Skeletal muscle satellite cell (primary cell): ENCODE measurements around the gene CMTR2.
"Not testable (repeated sequence)": the region's sequence is repeated elsewhere in the genome, so short reads cannot be mapped to it uniquely, and the experiment has no call there.

Experiments used
- H3K27me3 ChIP-seq: 2 replicates; pipeline ENCODE4 v1.7.0; 2013; ENCODE audit warnings: low read length; ENCODE audit not compliant: control insufficient read depth, insufficient read depth
- H3K36me3 ChIP-seq: 2 replicates; pipeline ENCODE4 v1.7.0; 2013; ENCODE audit warnings: mild to moderate bottlenecking, control low read depth, low read length; ENCODE audit not compliant: insufficient read depth
- H3K4me1 ChIP-seq: 2 replicates; pipeline ENCODE4 v1.7.0; 2013; ENCODE audit warnings: low read length; ENCODE audit not compliant: control insufficient read depth, insufficient read depth
- H3K4me2 ChIP-seq: 2 replicates; pipeline ENCODE4 v1.7.0; 2013; ENCODE audit warnings: mild to moderate bottlenecking, low read length
- H3K4me3 ChIP-seq: 2 replicates; pipeline ENCODE4 v1.7.0; 2013; ENCODE audit warnings: low read length
- H3K9ac ChIP-seq: 2 replicates; pipeline ENCODE4 v1.7.0; 2013; ENCODE audit warnings: mild to moderate bottlenecking, low read depth, low read length, moderate library complexity
- H3K9me3 ChIP-seq: replicated peaks from 2 replicates; pipeline ENCODE4 v1.7.0; 2013; ENCODE audit warnings: mild to moderate bottlenecking, control low read depth, low read length

CMTR2 gene

GRCh38 chr16:71297341-71297634 is 8.1 kb upstream of the CMTR2 start:
- peaks cover 17% of the 10 kb centered on the region for H3K27me3 ChIP-seq
- H3K4me1 ChIP-seq, result peaks cover 6% of the 10 kb centered on the region
- no peaks in the 10 kb centered on the region for H3K36me3 ChIP-seq
- H3K9me3 ChIP-seq, result no peaks in the 10 kb centered on the region
- H3K4me2 ChIP-seq, result no peak overlapping the region
- no peak overlapping the region for H3K4me3 ChIP-seq
- H3K9ac ChIP-seq, result no peak overlapping the region

- no peaks in the 10 kb centered on the region for H3K9me3 ChIP-seq
- H3K9ac ChIP-seq, result no peak overlapping the region
- H3K36me3 ChIP-seq, result no peaks in the 10 kb centered on the region
- peaks cover 6% of the 10 kb centered on the region for H3K4me1 ChIP-seq
- peaks cover 15% of the 10 kb centered on the region for H3K27me3 ChIP-seq
- H3K4me3 ChIP-seq, result no peak overlapping the region
- H3K4me2 ChIP-seq, result no peak overlapping the region
Measured at GRCh38 chr16:71296584-71297340, 7.6 kb upstream of the CMTR2 start.

GRCh38 chr16:71295950-71296349 is 6.7 kb upstream of the CMTR2 start:
- no peaks in the 10 kb centered on the region for H3K36me3 ChIP-seq
- no peak overlapping the region for H3K4me2 ChIP-seq
- no peak overlapping the region for H3K9ac ChIP-seq
- no peaks in the 10 kb centered on the region for H3K9me3 ChIP-seq
- peaks cover 6% of the 10 kb centered on the region for H3K4me1 ChIP-seq
- no peak overlapping the region for H3K4me3 ChIP-seq
- peaks cover 9% of the 10 kb centered on the region for H3K27me3 ChIP-seq

- peak overlapping the region; percentile 13 for H3K9ac ChIP-seq
- H3K4me3 ChIP-seq, result no peak overlapping the region
- no peaks in the 10 kb centered on the region for H3K9me3 ChIP-seq
- H3K36me3 ChIP-seq, result no peaks in the 10 kb centered on the region
- H3K27me3 ChIP-seq, result peaks cover 7% of the 10 kb centered on the region
- H3K4me2 ChIP-seq, result peak overlapping the region; percentile 35
- peaks cover 9% of the 10 kb centered on the region for H3K4me1 ChIP-seq
Measured at GRCh38 chr16:71293919-71294318, 4.7 kb upstream of the CMTR2 start.

GRCh38 chr16:71292095-71292494 is 2.9 kb upstream of the CMTR2 start:
- H3K4me1 ChIP-seq, result peaks cover 18% of the 10 kb centered on the region
- not testable (repeated sequence) for H3K4me2 ChIP-seq, H3K4me3 ChIP-seq, H3K36me3 ChIP-seq, H3K9me3 ChIP-seq, H3K27me3 ChIP-seq, H3K9ac ChIP-seq

GRCh38 chr16:71289732-71290062 is 495 bp upstream of the CMTR2 start:
- Histone ChIP-seq H3K9me3 (no peaks in the 10 kb centered on the region), H3K4me2 (peak overlapping the region; percentile 88), H3K27me3 (peaks cover 7% of the 10 kb centered on the region), H3K9ac (peak overlapping the region; percentile 92), H3K36me3 (peaks cover 16% of the 10 kb centered on the region), H3K4me1 (peaks cover 18% of the 10 kb centered on the region), H3K4me3 (peak overlapping the region; percentile 84)

- Histone ChIP-seq H3K36me3 (peaks cover 25% of the 10 kb centered on the region), H3K27me3 (peaks cover 7% of the 10 kb centered on the region), H3K4me3 (peak overlapping the region; percentile 84), H3K4me2 (peak overlapping the region; percentile 88), H3K9ac (peak overlapping the region; percentile 92), H3K9me3 (no peaks in the 10 kb centered on the region), H3K4me1 (peaks cover 12% of the 10 kb centered on the region)
Measured at GRCh38 chr16:71288570-71288889, 672 bp downstream of the CMTR2 start.

- H3K36me3 ChIP-seq, result peaks cover 30% of the 10 kb centered on the region
- H3K4me3 ChIP-seq, result peak overlapping the region; percentile 84
- peak overlapping the region; percentile 88 for H3K4me2 ChIP-seq
- peaks cover 2% of the 10 kb centered on the region for H3K27me3 ChIP-seq
- H3K9me3 ChIP-seq, result no peaks in the 10 kb centered on the region
- peak overlapping the region; percentile 92 for H3K9ac ChIP-seq
- H3K4me1 ChIP-seq, result peaks cover 12% of the 10 kb centered on the region
Measured at GRCh38 chr16:71287911-71288310, 1.3 kb downstream of the CMTR2 start.

- Histone ChIP-seq H3K9ac (no peak overlapping the region), H3K27me3 (no peaks in the 10 kb centered on the region), H3K36me3 (peaks cover 32% of the 10 kb centered on the region), H3K4me2 (peak overlapping the region; percentile 88), H3K4me3 (no peak overlapping the region), H3K4me1 (peaks cover 12% of the 10 kb centered on the region), H3K9me3 (no peaks in the 10 kb centered on the region)
Measured at GRCh38 chr16:71287454-71287853, 1.7 kb downstream of the CMTR2 start.

- peaks cover 9% of the 10 kb centered on the region for H3K4me1 ChIP-seq
- H3K4me2 ChIP-seq, result no peak overlapping the region
- no peaks in the 10 kb centered on the region for H3K27me3 ChIP-seq
- H3K36me3 ChIP-seq, result peaks cover 32% of the 10 kb centered on the region
- no peak overlapping the region for H3K4me3 ChIP-seq
- no peaks in the 10 kb centered on the region for H3K9me3 ChIP-seq
- H3K9ac ChIP-seq, result no peak overlapping the region
Measured at GRCh38 chr16:71283612-71284011, 5.6 kb downstream of the CMTR2 start.

- Histone ChIP-seq H3K9ac (no peak overlapping the region), H3K4me2 (no peak overlapping the region), H3K36me3 (peaks cover 32% of the 10 kb centered on the region), H3K4me3 (no peak overlapping the region), H3K27me3 (no peaks in the 10 kb centered on the region), H3K4me1 (peaks cover 4% of the 10 kb centered on the region), H3K9me3 (no peaks in the 10 kb centered on the region)
Measured at GRCh38 chr16:71282943-71283342, 6.3 kb downstream of the CMTR2 start.

GRCh38 chr16:71276589-71277334 is 12.4 kb downstream of the CMTR2 start:
- Histone ChIP-seq H3K9me3 (no peaks in the 10 kb centered on the region), H3K36me3 (no peaks in the 10 kb centered on the region), H3K4me2 (no peak overlapping the region), H3K4me3 (no peak overlapping the region), H3K27me3 (no peaks in the 10 kb centered on the region), H3K9ac (no peak overlapping the region), H3K4me1 (no peaks in the 10 kb centered on the region)
